Astrocyte of the hippocampus (primary cell): ENCODE measurements around the gene PSG1.

Source experiments
- DNase-seq: peaks from one replicate; pipeline ENCODE4 v3.0.0; 2011; ENCODE audit warnings: low read depth, low spot score

Gene PSG1

GRCh38 chr19:42821306-42821977 lies 58.1 kb downstream of the PSG1 start:
- peak; percentile 90 for DNase-seq

GRCh38 chr19:42819960-42820650 lies 59.4 kb downstream of the PSG1 start:
- DNase-seq, result peak; percentile 76

DNA sequence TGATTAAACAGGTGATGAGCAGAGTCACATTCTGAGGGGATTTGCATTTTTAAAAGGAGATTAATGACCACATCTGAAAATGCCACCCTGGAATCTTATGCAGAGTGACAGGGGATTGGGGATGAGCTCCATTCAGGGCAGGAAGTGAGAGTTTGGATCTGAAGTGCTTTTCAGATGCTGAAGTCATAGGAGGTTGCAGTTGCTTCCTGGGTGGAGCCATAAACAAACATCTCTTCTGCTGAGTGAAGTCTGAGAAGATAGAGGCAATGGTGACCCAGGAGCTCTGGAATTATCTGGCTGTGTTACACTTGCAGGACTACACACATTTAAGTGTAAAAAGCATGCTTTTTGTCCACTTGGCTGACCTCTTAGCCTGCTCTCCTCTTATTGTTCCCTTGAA lies 62.6 kb downstream of the PSG1 start:
- no peak for DNase-seq
